Retinal pigment epithelial cell (primary cell): ENCODE results near the gene LETM1.

Source experiments
- DNase-seq: peaks from one replicate; pipeline ENCODE4 v3.0.0-alpha.2; 2010; ENCODE audit warnings: low read depth
- H3K4me3 ChIP-seq: 2 replicates; pipeline ENCODE4 v1.5.1; 2011; ENCODE audit warnings: mild to moderate bottlenecking, low read length, control low read depth, moderate library complexity
- TF ChIP-seq, protein P1 (sequence below): conservative IDR thresholded peaks from 2 replicates; pipeline ENCODE4 v1.5.1; 2011; ENCODE audit warnings: low read depth, low read length, control low read depth, inconsistent platforms

Gene LETM1

DNA sequence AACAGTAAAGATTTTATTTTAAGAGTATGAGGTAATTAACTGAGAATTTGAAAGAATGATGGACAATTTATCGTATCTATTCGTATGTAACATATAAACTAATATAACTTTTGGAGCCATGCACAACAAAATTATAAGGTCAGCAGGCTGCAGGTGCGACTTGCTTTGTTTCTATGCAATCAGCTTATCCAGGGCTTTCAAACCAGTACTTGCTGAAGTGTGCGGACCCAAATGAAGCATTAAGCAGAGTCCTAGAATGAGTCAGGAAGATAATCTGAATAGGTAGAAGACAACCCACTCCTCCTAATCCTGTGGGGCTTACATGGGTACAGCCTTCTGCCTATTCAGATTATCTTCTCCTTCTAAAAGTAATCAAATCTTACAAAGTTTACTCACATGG is 17.3 kb upstream of the LETM1 start:
- no peak for DNase-seq
- TF ChIP-seq, protein P1, sequence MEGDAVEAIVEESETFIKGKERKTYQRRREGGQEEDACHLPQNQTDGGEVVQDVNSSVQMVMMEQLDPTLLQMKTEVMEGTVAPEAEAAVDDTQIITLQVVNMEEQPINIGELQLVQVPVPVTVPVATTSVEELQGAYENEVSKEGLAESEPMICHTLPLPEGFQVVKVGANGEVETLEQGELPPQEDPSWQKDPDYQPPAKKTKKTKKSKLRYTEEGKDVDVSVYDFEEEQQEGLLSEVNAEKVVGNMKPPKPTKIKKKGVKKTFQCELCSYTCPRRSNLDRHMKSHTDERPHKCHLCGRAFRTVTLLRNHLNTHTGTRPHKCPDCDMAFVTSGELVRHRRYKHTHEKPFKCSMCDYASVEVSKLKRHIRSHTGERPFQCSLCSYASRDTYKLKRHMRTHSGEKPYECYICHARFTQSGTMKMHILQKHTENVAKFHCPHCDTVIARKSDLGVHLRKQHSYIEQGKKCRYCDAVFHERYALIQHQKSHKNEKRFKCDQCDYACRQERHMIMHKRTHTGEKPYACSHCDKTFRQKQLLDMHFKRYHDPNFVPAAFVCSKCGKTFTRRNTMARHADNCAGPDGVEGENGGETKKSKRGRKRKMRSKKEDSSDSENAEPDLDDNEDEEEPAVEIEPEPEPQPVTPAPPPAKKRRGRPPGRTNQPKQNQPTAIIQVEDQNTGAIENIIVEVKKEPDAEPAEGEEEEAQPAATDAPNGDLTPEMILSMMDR: no peak
- peak overlapping the region; percentile 82 for H3K4me3 ChIP-seq

DNA sequence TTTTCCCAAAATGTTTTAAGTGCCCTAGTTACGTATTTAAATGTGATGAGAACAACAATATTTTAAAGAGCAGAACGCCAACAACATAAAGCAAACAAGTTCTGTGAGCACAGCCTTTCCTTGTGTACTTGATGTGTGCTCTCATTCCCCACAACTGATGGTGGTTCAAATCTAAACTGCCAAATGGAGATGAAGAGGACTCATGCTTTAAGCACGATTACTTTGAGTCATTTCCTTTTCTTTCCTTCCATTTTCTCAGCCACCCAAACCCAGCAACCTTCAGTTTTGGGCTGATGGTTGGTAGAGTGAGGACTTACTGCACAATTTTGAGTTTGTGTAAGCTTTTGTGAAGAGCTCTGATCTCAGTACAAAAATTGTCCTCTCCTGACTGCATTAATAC is 16.9 kb upstream of the LETM1 start:
- H3K4me3 ChIP-seq: peak overlapping the region; percentile 82
- DNase-seq: no peak
- TF ChIP-seq, protein P1: no peak

DNA sequence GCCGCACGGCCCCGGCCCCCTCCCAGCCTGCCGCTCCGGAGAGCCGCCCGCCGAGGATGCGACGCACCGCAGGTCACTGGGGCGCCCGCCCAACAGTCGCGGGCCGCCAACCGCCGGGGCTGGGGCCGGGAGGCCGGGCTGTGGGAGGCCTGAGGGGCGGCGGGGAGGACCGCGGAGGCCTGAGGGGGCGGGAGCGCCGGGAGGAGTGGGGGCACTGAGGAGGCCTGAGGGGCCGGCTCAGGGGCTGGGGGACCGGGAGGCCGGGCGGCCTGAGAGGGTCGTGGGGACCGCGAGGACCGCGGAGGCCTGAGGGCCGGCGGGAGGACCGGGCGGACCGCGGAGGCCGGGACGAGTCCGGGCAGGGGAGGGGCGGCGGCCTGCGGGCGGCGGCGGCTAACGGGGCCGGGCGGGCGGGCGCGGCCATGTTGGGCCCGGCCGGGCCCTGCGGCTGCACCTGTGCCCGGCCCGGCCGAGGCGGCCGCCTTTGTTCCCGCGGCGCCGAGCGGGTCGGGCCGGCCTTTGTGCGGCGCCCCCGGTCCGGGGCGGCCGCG is 15.6 kb upstream of the LETM1 start:
- H3K4me3 ChIP-seq: peak overlapping the region; percentile 82
- no peak for DNase-seq

DNA sequence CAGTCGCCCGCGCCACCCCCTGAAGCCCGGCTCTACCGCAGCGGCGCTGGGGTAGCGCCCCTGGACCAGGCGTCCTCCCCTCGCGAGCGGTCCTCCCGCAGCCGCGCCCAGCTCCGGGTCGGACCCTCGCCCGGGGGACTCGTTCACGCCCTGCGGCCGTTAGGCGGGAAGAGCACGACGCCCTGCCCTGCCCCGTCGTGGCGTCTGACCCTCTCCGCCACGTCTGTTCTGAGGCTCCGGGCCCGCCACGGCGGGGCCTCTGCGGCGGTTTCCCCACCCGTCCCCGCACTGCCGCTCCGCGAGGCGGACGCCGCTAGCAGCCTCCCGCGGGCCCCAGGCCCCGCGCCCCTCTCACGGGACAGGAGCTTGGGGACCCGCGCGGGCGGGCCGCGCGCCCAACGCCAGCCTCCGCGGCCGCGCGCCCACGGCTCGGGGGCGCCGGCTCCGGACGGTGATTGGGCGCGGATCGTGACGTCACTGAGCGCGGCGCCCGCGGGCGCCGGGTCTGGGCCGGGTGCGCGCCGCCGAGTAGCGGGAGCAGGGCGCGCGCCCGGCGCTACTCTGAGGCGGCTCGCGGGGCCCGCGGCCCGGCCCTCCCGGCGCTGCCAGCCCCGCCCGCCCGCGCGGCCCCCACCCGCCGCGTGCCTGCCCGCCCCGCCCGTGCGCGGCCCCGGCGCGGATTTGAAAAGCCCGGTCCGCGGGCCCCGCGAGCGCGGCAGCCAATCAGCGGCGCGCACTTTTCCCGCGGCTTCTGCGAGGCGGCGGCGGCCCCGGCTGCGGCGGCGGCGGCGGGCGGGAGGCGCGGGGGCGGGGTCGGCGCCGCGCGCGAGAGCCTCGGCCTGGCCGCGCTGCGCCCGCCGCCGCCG is 14.9 kb upstream of the LETM1 start, which contains the start of gene NSD2:
TSS of gene NSD2 (plus strand) at position 816 of the 866 bp plus-strand sequence. CDS start 29,262 bp downstream, outside the sequence.
- peak; percentile 63 for DNase-seq
- TF ChIP-seq, protein P1: no peak
- peak within 1 kb of the TSS; percentile 82 for H3K4me3 ChIP-seq

More for the DNA sequence above, 15.6 kb upstream of the LETM1 start:
- TF ChIP-seq, protein P1: no peak

DNA sequence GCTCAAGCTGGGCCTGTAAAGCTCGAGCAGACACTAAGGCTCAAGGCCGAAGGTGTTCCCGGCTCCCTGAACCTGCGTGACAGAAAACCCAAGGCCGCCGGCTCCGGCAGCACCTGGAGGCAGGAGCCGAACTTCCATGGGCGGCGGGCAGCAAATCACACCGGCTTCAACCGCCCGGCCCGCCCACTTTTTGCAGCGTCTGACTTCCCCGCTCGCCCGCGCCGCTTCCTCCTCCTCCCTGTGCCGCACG is 14.3 kb upstream of the LETM1 start:
- peak overlapping the region; percentile 53 for H3K4me3 ChIP-seq
- TF ChIP-seq, protein P1: no peak
- DNase-seq: no peak

DNA sequence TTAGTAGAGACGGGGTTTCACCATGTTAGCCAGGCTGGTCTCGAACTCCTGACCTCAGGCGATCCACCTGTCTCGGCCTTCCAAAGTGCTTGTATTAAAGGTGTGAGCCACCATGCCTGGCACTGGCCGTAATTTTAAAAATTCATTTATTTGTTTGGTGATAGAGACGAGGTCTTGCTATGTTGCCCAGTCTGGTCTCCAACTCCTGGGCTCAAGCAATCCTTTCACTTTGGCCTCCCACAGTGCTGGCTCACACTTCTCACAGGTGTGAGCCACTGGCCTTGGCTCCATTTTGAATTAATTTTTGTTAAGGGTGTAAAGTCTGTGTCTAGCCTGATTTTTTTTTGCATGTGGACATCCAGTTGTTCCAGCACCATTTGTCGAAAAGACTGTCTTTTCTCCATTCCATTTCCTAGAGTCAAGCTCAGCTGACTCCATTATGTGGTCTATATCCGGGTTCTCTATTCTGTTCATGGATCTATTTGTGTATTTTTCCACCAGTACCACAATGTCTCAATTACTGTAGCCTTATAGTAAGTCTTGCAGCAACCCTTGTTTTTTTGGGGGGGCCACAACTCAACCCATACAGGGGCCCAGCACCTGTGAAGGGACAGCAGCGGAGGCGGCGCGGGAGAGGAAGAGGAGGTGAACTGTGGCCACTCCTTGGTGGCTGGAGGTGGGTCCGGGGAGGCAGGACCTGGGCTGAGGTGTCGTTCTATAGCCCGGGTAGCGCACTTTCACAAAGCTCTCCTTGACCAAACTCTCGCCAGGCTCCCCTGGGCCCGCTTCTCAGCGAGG is 13.8 kb upstream of the LETM1 start:
- TF ChIP-seq, protein P1: no peak
- peak overlapping the region; percentile 53 for H3K4me3 ChIP-seq
- no peak for DNase-seq
